K562 (cell line): Measurements from ENCODE around the gene KRIT1. TPM values are rescaled to one million over a fixed set of nuclear protein-coding genes. Genes with fewer than 3 reads are reported as not detected.

ENCODE experiments used
- CBX1 ChIP-seq: sonication (generic); IDR thresholded peaks from 2 replicates; pipeline ENCODE4 v1.6.1; 2016; ENCODE audit warnings: antibody characterized with exemption, low read depth, mild to moderate bottlenecking
- CEBPG ChIP-seq, 3 experiments: fragments of 200-800 bp in 1 of 3; sonication (Bioruptor generic) in 1 of 3; sonication (generic) in 1 of 3; formaldehyde crosslinking in 1 of 3; IDR thresholded peaks in 2 of 3; conservative IDR thresholded peaks in 1 of 3; 2 replicates each; pipeline versions ENCODE4 v1.6.1 to v1.8.0; 2016 to 2022; ENCODE audit warnings: missing compliant biosample characterization in 2 of 3, missing genetic modification characterization in 2 of 3, mild to moderate bottlenecking in 1 of 3, missing genetic modification reagents in 1 of 3
- EZH2 ChIP-seq: IDR thresholded peaks from 2 replicates; pipeline ENCODE4 v1.6.1; 2012; ENCODE audit warnings: low read depth, mild to moderate bottlenecking, inconsistent platforms, low read length, borderline replicate concordance
- HDAC3 ChIP-seq: fragments of 450-650 bp; IDR thresholded peaks from 2 replicates; pipeline ENCODE4 v1.6.1; 2018; ENCODE audit warnings: borderline replicate concordance, mild to moderate bottlenecking, moderate library complexity; ENCODE audit not compliant: partially characterized antibody
- HMBOX1 ChIP-seq: sonication (generic); IDR thresholded peaks from 2 replicates; pipeline ENCODE4 v1.6.1; 2016
- MYBL2 ChIP-seq, 2 experiments: fragments of 450-650 bp in 1 of 2; sonication (generic) in 1 of 2; formaldehyde crosslinking in 1 of 2; IDR thresholded peaks; 2 replicates each; pipeline versions ENCODE4 v1.6.1 to v1.8.1; 2017 to 2022; ENCODE audit warnings: borderline replicate concordance in 1 of 2, inconsistent platforms in 1 of 2, low read depth in 1 of 2, mild to moderate bottlenecking in 1 of 2, missing genetic modification reagents in 1 of 2, moderate library complexity in 1 of 2
- PRDM10 ChIP-seq: fragments of 450-650 bp; IDR thresholded peaks from 2 replicates; pipeline ENCODE4 v1.6.1; 2018; ENCODE audit not compliant: partially characterized antibody
- XRCC4 ChIP-seq: IDR thresholded peaks from one replicate; pipeline ENCODE4 v1.6.1; 2011; ENCODE audit not compliant: insufficient read depth, insufficient read length; ENCODE audit errors: extremely low read depth
- ZBTB40 ChIP-seq, 2 experiments: fragments of 450-650 bp in 1 of 2; sonication (generic) in 1 of 2; formaldehyde crosslinking in 1 of 2; IDR thresholded peaks; 2 replicates each; pipeline versions ENCODE4 v1.7.1 to v1.9.0; 2016 to 2022; ENCODE audit warnings: inconsistent platforms in 1 of 2, mild to moderate bottlenecking in 1 of 2, missing genetic modification reagents in 1 of 2
- polyA plus RNA-seq, 8 experiments: library from polyadenylated mRNA; depleted of rRNA in 4 of 8; stranded (reverse) in 5 of 8; unstranded in 3 of 8; fragments of >200 nt; fragmentation: Nextera tagmentation in 2 of 8; fragmentation: Illumina TruSeq in 1 of 8; extraction: Ambion mirVana in 2 of 8; extraction: Trizol in 1 of 8; gene quantifications; 2 replicates each; pipeline versions ENCODE4 v1.2.1 to v1.2.3, GENCODE V29; 2011 to 2014; ENCODE audit warnings: inconsistent platforms in 1 of 8, missing spikeins in 1 of 8
- total RNA-seq, 7 experiments: library from RNA; depleted of rRNA in 6 of 7; stranded (reverse); fragments of >200 nt in 6 of 7; fragmentation: Illumina TruSeq in 2 of 7; extraction: Trizol in 2 of 7; gene quantifications; 2 replicates each; pipeline versions ENCODE4 v1.2.1 to v1.2.3, GENCODE V29; 2011 to 2021; ENCODE audit warnings: low replicate concordance in 1 of 7

KRIT1 gene
- total and polyA plus RNA-seq, 9 of the 15 experiments (the other 6 are each of a cell fraction or from before 2014, with no cell fraction given), result 21.5 to 81.4 (median 55.9) TPM

GRCh38 chr7:92245487-92246359 lies at the start of gene KRIT1, which contains the start of gene ANKIB1 (continued):
- TF ChIP-seq ZBTB40 (IDR thresholded peaks at IDR 0.05), result peak; percentile 98
- no peak for TF ChIP-seq ZBTB40 (CRISPR knock-in tag; IDR thresholded peaks at IDR 0.05)
- TF ChIP-seq EZH2, result no peak
- TF ChIP-seq MYBL2 (IDR thresholded peaks at IDR 0.05; ENCODE audit: low read depth), result no peak; the same call in none of the 2 replicates
- TF ChIP-seq MYBL2 (CRISPR knock-in tag; IDR thresholded peaks at IDR 0.05; ENCODE audit: borderline replicate concordance), result no peak
- no peak for TF ChIP-seq HDAC3
- TF ChIP-seq HMBOX1, result no peak; the same call in 1 of the 2 replicates
- TF ChIP-seq PRDM10, result no peak
- no peak for TF ChIP-seq CEBPG (CRISPR knock-in tag; IDR thresholded peaks at IDR 0.05)
- no peak for TF ChIP-seq CEBPG (tag; conservative IDR thresholded peaks at IDR 0.05 in 1 of 2, IDR thresholded peaks at IDR 0.05 in 1 of 2)
- TF ChIP-seq XRCC4, result no peak
- TF ChIP-seq CBX1, result peak; percentile 87; the same call in 1 of the 2 replicates
